ENCODE data around the gene POFUT2. TPM values are rescaled to one million over a fixed set of nuclear protein-coding genes. Genes with fewer than 3 reads are reported as not detected.
A peak's percentile ranks its signal among the peaks of the same experiment; 100 is the strongest.

POFUT2 gene
- total RNA-seq, 1 experiment from 2014 or later = 25.1 TPM

GRCh38 chr21:45290948-45291612 lies 3.4 kb upstream of the POFUT2 start:
- H3K9me3 ChIP-seq (ENCODE audit: low read depth, low read length, poor library complexity, severe bottlenecking) = no peaks in the 10 kb centered on the region
- intact Hi-C loops (cut with micrococcal nuclease; ENCODE audit: unreplicated experiment) = loop anchor here (5.0 kb wide), 1 partner anchor 149 kb away; no protein-coding TSS in a partner anchor
- H3K27me3 ChIP-seq (replicated peaks; ENCODE audit: insufficient read depth, low read depth, low read length, poor library complexity) = no peaks in the 10 kb centered on the region
- CTCF ChIA-PET = interaction anchor here (0.6 to 2.0 kb wide), 2 partner anchors 31 to 150 kb away, joined by 3 to 9 read pairs; no protein-coding TSS in a partner anchor
- BruUV-seq (replicated peaks) = no TSS peak
- no peak for DNase-seq (ENCODE audit: low spot score)
- no peaks in the 10 kb centered on the region for H3K36me3 ChIP-seq (ENCODE audit: insufficient read depth, low read length, poor library complexity, severe bottlenecking)
- no peak overlapping the region for H3K4me3 ChIP-seq (ENCODE audit: low read depth, low read length, poor library complexity, severe bottlenecking)
- TF ChIP-seq CTCF (conservative IDR thresholded peaks at IDR 0.05; ENCODE audit: low read depth, low read length) (no peak), EZH2 (IDR thresholded peaks at IDR 0.05; ENCODE audit: borderline replicate concordance, low read depth, low read length, poor library complexity, severe bottlenecking) (no peak)
- POLR2A ChIA-PET (ENCODE audit: low non-redundant PET) = interaction anchor here (0.5 kb wide), 1 partner anchor 415 kb away, joined by 4 read pairs; no protein-coding TSS in a partner anchor
- peaks cover 4% of the 10 kb centered on the region for H3K4me1 ChIP-seq (ENCODE audit: insufficient read depth, low read length, poor library complexity, severe bottlenecking)
- H3K27ac ChIP-seq (ENCODE audit: low read depth, low read length, poor library complexity, severe bottlenecking) = no peak overlapping the region

DNA sequence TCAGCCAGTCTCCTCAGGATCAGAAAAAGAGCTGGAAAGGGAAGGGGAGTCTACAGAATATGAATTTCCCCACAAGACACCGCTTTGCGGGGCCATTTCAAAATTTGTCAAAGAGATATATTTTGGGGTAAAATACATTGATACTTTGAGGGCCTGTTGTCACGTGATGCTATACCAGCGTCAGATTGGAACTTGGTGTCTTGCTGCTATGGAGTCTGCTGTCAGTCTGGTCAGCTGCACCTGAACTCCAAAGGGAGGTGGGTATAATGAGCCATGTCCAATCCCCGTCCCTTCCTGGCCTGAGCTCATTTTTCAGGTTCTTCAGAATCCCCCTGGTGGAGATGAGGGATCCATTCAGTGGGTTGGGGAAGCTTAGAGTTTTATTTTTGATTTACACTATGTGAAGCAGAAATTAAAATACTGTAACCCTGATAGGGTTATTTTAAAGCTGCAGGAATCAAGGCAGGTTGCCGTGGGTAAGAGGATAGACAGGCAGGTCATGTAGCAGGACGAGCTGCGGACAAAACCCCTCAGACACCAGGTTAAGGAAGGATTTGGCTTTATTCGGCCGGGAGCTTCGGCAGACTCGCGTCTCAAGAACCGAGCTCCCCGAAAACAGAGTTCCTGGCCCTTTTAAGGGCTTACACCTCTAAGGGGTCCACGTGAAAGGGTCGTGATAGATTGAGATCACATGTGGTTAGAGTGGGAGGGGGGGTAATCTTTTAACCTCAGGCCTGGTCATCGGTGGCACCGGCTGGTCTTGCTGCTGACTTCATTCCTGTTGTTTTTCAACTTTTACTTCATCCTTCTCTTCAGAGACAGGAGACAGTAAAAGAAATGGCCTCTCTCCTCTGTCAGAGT lies 2.2 kb upstream of the POFUT2 start:
- Histone ChIP-seq H3K4me1 (ENCODE audit: insufficient read depth, low read length, poor library complexity, severe bottlenecking) (peaks cover 4% of the 10 kb centered on the region), H3K27me3 (replicated peaks; ENCODE audit: insufficient read depth, low read depth, low read length, poor library complexity) (no peaks in the 10 kb centered on the region), H3K27ac (ENCODE audit: low read depth, low read length, poor library complexity, severe bottlenecking) (no peak overlapping the region), H3K9me3 (ENCODE audit: low read depth, low read length, poor library complexity, severe bottlenecking) (no peaks in the 10 kb centered on the region), H3K4me3 (ENCODE audit: low read depth, low read length, poor library complexity, severe bottlenecking) (no peak overlapping the region), H3K36me3 (ENCODE audit: insufficient read depth, low read length, poor library complexity, severe bottlenecking) (peaks cover 9% of the 10 kb centered on the region)
- intact Hi-C loops (cut with micrococcal nuclease; ENCODE audit: unreplicated experiment) = loop anchor here (5.0 kb wide), 1 partner anchor 148 kb away; no protein-coding TSS in a partner anchor
- no peak for DNase-seq (ENCODE audit: low spot score)
- ChIA-PET CTCF (interaction anchor here (0.6 to 2.0 kb wide), 5 partner anchors 18 to 153 kb away, joined by 3 to 9 read pairs (median 3); no protein-coding TSS in a partner anchor), POLR2A (ENCODE audit: low non-redundant PET) (interaction anchor here (0.5 kb wide), 1 partner anchor 414 kb away, joined by 4 read pairs; no protein-coding TSS in a partner anchor)
- TF ChIP-seq CTCF (conservative IDR thresholded peaks at IDR 0.05; ENCODE audit: low read depth, low read length) = peak; percentile 30
- no peak for TF ChIP-seq EZH2 (IDR thresholded peaks at IDR 0.05; ENCODE audit: borderline replicate concordance, low read depth, low read length, poor library complexity, severe bottlenecking)
- BruUV-seq (replicated peaks) = no TSS peak

DNA sequence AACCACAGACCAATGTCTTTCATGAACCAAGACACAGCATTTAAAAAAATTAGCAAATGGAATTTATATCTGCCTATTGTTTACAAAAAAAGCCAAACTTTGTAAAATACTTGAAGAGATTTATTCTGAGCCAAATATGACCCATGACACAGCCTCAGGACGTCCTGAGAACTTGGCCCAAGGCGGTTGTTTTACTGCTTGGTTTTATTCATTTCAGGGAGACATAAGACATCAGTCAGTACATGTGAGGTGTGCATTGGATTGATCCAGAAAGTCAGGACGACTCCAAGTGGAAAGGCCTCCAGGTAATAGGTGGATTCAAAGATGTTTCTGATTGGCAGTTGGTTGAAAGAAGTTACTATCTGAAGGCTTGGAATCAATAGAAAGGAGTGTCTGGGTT lies 1.4 kb upstream of the POFUT2 start:
- Histone ChIP-seq H3K27me3 (replicated peaks; ENCODE audit: insufficient read depth, low read depth, low read length, poor library complexity) (no peaks in the 10 kb centered on the region), H3K27ac (ENCODE audit: low read depth, low read length, poor library complexity, severe bottlenecking) (no peak overlapping the region), H3K4me1 (ENCODE audit: insufficient read depth, low read length, poor library complexity, severe bottlenecking) (peaks cover 4% of the 10 kb centered on the region), H3K36me3 (ENCODE audit: insufficient read depth, low read length, poor library complexity, severe bottlenecking) (peaks cover 15% of the 10 kb centered on the region), H3K4me3 (ENCODE audit: low read depth, low read length, poor library complexity, severe bottlenecking) (no peak overlapping the region), H3K9me3 (ENCODE audit: low read depth, low read length, poor library complexity, severe bottlenecking) (no peaks in the 10 kb centered on the region)
- POLR2A ChIA-PET (ENCODE audit: low non-redundant PET) = no interaction called here
- TF ChIP-seq EZH2 (IDR thresholded peaks at IDR 0.05; ENCODE audit: borderline replicate concordance, low read depth, low read length, poor library complexity, severe bottlenecking) (no peak), CTCF (conservative IDR thresholded peaks at IDR 0.05; ENCODE audit: low read depth, low read length) (no peak)
- CTCF ChIA-PET = interaction anchor here (0.6 to 2.0 kb wide), 3 partner anchors 17 to 148 kb away, joined by 3 to 9 read pairs (median 3); no protein-coding TSS in a partner anchor
- intact Hi-C loops (cut with micrococcal nuclease; ENCODE audit: unreplicated experiment) = no loop called here
- no TSS peak for BruUV-seq (replicated peaks)
- no peak for DNase-seq (ENCODE audit: low spot score)
